ENCODE data around the gene S1PR2. TPM values are rescaled to one million over a fixed set of nuclear protein-coding genes. Genes with fewer than 3 reads are reported as not detected.

Gene S1PR2
- total RNA-seq, 2 experiments from 2014 or later = 14.6 to 17.2 TPM

DNA sequence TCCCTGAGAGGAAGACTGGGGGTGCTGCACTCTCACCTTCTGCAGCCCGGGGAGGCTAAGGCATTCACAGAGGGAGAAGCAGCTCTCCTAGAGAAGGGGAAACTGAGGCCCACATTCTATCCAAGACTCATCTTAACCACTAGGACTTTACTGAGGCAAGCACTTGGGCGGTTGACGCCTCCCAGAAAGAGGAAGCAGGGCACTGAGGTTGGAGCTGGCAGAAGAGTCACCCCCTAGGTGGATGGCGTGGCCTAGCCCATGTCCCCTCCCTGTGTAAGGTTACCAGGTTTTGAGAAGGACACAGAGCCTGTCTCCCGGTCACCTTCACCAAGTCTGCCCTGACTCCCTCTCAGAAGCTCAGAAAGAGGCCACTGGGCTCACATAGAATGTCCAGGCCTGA lies 2.7 kb downstream of the S1PR2 start:
- peaks cover 11% of the 10 kb centered on the region for H3K36me3 ChIP-seq (ENCODE audit: insufficient read depth, low read length)
- H3K4me3 ChIP-seq (ENCODE audit: low read length) = no peak overlapping the region
- H3K9me3 Mint-ChIP-seq = no peaks in the 10 kb centered on the region
- ATAC-seq (ENCODE audit: poor library complexity) (no peak), DNase-seq (peak in 1 of 14 experiments; percentile 46)
- no peaks in the 10 kb centered on the region for H3K9me3 ChIP-seq (ENCODE audit: control insufficient read depth in 1 of 2, insufficient read depth in 1 of 2, low read length in 2 of 2)
- H3K27me3 ChIP-seq (ENCODE audit: control insufficient read depth in 1 of 2, insufficient read depth in 2 of 2, low read length in 2 of 2) = no peaks in the 10 kb centered on the region
- peak overlapping the region; percentile 92 for H3K27ac Mint-ChIP-seq
- POLR2A ChIA-PET = no interaction called here
- H3K4me3 Mint-ChIP-seq = peak overlapping the region; percentile 92
- peaks cover 5% of the 10 kb centered on the region for H3K36me3 Mint-ChIP-seq (ENCODE audit: low read depth)
- TF ChIP-seq, protein P1, sequence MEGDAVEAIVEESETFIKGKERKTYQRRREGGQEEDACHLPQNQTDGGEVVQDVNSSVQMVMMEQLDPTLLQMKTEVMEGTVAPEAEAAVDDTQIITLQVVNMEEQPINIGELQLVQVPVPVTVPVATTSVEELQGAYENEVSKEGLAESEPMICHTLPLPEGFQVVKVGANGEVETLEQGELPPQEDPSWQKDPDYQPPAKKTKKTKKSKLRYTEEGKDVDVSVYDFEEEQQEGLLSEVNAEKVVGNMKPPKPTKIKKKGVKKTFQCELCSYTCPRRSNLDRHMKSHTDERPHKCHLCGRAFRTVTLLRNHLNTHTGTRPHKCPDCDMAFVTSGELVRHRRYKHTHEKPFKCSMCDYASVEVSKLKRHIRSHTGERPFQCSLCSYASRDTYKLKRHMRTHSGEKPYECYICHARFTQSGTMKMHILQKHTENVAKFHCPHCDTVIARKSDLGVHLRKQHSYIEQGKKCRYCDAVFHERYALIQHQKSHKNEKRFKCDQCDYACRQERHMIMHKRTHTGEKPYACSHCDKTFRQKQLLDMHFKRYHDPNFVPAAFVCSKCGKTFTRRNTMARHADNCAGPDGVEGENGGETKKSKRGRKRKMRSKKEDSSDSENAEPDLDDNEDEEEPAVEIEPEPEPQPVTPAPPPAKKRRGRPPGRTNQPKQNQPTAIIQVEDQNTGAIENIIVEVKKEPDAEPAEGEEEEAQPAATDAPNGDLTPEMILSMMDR (IDR thresholded peaks at IDR 0.05) = no peak
- CTCF ChIA-PET = interaction anchor here (1.0 to 3.0 kb wide), 5 partner anchors 9 to 33 kb away, joined by 4 to 38 read pairs (median 6); partner anchors contain the start of gene MRPL4
- peaks cover 23% of the 10 kb centered on the region for H3K4me1 Mint-ChIP-seq (ENCODE audit: low read depth)
- peaks cover 40% of the 10 kb centered on the region for H3K4me1 ChIP-seq (ENCODE audit: insufficient read depth, low read length)
- no peaks in the 10 kb centered on the region for H3K27me3 Mint-ChIP-seq
- no peak overlapping the region for H3K27ac ChIP-seq (ENCODE audit: low read depth in 1 of 2, low read length in 2 of 2)
- intact Hi-C loops (cut with DNase I, micrococcal nuclease) = loop anchor here in 1 of 2 experiments (10.0 kb wide), 1 partner anchor 374 kb away; no protein-coding TSS in a partner anchor

DNA sequence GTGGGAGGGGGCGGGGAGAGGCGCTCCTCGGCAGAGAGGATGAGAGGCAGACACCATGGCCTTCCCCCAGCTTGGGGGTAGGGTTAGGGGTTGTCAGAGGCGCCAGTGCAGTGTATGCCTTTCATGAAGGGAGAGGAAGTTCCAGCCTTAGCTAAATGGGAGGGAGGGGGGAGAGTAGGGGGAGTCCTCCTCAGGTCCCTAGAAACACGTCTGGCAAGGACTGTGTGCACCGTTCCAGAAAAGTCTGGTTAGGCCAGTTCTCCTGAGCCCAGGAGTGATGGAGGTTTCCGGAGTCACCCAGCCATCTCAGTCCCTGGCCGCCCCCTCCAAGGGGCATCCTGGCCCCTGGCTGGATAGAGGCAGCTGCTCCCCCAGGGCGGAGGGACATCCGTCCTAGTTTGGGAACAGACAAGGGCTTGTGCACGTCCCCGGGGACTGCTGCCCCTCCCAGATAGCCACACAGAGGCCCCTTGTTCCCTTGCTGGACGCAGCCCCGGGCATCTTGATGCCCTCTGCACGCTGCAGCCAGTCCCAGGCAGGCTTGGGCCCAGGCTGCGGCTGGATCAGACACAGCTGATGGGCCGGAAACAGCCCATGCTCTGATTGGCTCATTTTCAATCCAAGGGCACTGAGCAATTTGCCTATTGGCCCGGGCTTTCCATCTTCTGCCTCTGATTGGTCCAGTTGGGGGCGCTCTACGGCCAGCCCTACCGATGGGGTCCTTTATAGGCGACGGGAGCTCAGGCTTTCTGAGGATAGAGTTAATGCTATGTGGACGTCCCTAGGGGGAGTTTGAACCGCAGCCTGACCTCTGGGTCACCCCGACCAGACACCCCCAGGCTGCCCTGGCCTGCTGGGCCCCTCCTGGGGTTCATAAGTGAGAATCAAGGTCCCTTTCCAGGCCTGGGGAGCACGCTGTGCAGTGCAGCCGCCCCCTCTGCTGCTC lies 3.8 kb downstream of the S1PR2 start:
- Histone ChIP-seq H3K4me1 (ENCODE audit: insufficient read depth, low read length) (peaks cover 40% of the 10 kb centered on the region), H3K27me3 (ENCODE audit: control insufficient read depth in 1 of 2, insufficient read depth in 2 of 2, low read length in 2 of 2) (no peaks in the 10 kb centered on the region), H3K4me3 (ENCODE audit: low read length) (no peak overlapping the region), H3K27ac (ENCODE audit: low read depth in 1 of 2, low read length in 2 of 2) (no peak overlapping the region), H3K36me3 (ENCODE audit: insufficient read depth, low read length) (peaks cover 11% of the 10 kb centered on the region), H3K9me3 (ENCODE audit: control insufficient read depth in 1 of 2, insufficient read depth in 1 of 2, low read length in 2 of 2) (no peaks in the 10 kb centered on the region)
- TF ChIP-seq, protein P1 (IDR thresholded peaks at IDR 0.05) = no peak
- Mint-ChIP-seq H3K9me3 (no peaks in the 10 kb centered on the region), H3K27ac (no peak overlapping the region), H3K27me3 (no peaks in the 10 kb centered on the region), H3K36me3 (ENCODE audit: low read depth) (peaks cover 8% of the 10 kb centered on the region), H3K4me3 (peak overlapping the region; percentile 25), H3K4me1 (ENCODE audit: low read depth) (peaks cover 23% of the 10 kb centered on the region)
- ATAC-seq (ENCODE audit: poor library complexity) (no peak), DNase-seq (peak in 1 of 14 experiments; percentile 37)
- intact Hi-C loops (cut with DNase I, micrococcal nuclease) = loop anchor here in 1 of 2 experiments (10.0 kb wide), 1 partner anchor 372 kb away; no protein-coding TSS in a partner anchor
- ChIA-PET CTCF (interaction anchor here (3.0 kb wide), 1 partner anchor 22 kb away, joined by 38 read pairs; no protein-coding TSS in a partner anchor), POLR2A (interaction anchor here (0.6 kb wide), 1 partner anchor 194 kb away, joined by 3 read pairs; no protein-coding TSS in a partner anchor)

GRCh38 chr19:10226376-10227025 lies 4.6 kb downstream of the S1PR2 start:
- Mint-ChIP-seq H3K36me3 (ENCODE audit: low read depth) (peaks cover 8% of the 10 kb centered on the region), H3K9me3 (no peaks in the 10 kb centered on the region), H3K4me3 (no peak overlapping the region), H3K4me1 (ENCODE audit: low read depth) (peaks cover 21% of the 10 kb centered on the region), H3K27ac (no peak overlapping the region), H3K27me3 (no peaks in the 10 kb centered on the region)
- POLR2A ChIA-PET = interaction anchor here (0.6 kb wide), 1 partner anchor 195 kb away, joined by 3 read pairs; no protein-coding TSS in a partner anchor
- H3K27ac ChIP-seq (ENCODE audit: low read depth in 1 of 2, low read length in 2 of 2) = no peak overlapping the region
- CTCF ChIA-PET = interaction anchor here (0.8 kb wide), 1 partner anchor 19 kb away, joined by 3 read pairs; no protein-coding TSS in a partner anchor
- H3K4me3 ChIP-seq (ENCODE audit: low read length) = no peak overlapping the region
- no peak for ATAC-seq (ENCODE audit: poor library complexity)
- H3K36me3 ChIP-seq (ENCODE audit: insufficient read depth, low read length) = peaks cover 11% of the 10 kb centered on the region
- TF ChIP-seq, protein P1 (IDR thresholded peaks at IDR 0.05) = no peak
- intact Hi-C loops (cut with DNase I, micrococcal nuclease) = loop anchor here in 1 of 2 experiments (10.0 kb wide), 1 partner anchor 372 kb away; no protein-coding TSS in a partner anchor
- DNase-seq = no peak
- H3K27me3 ChIP-seq (ENCODE audit: control insufficient read depth in 1 of 2, insufficient read depth in 2 of 2, low read length in 2 of 2) = no peaks in the 10 kb centered on the region
- H3K9me3 ChIP-seq (ENCODE audit: control insufficient read depth in 1 of 2, insufficient read depth in 1 of 2, low read length in 2 of 2) = no peaks in the 10 kb centered on the region
- H3K4me1 ChIP-seq (ENCODE audit: insufficient read depth, low read length) = peaks cover 34% of the 10 kb centered on the region

All from CD4-positive, alpha-beta T cell (primary cell).